ENCODE data around the gene OPA3. TPM values are rescaled to one million over a fixed set of nuclear protein-coding genes. Genes with fewer than 3 reads are reported as not detected.

The OPA3 gene
- total RNA-seq, 1 experiment from 2014 or later = 17.1 TPM

DNA sequence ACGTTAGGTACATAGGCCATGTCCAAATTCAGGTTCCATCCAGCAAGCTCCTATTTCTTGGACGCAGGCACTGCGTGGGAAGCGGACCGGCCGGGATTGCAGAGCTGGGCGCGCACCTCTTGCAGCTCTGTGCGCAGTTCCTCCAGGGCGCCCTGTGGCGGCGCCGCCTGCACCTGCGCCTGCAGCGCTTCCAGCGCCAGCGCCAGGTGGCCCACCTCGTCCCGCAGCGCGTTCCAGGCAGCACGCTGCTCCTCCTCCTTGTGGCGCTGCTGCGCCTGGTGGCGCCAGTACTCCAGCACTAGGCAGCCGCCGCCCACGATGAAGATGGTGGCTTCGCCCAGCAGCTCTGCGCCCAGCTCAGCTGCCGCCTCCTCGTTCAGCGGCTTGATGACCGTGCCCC, 31.1 kb downstream of the OPA3 start:
- TF ChIP-seq, protein P1, sequence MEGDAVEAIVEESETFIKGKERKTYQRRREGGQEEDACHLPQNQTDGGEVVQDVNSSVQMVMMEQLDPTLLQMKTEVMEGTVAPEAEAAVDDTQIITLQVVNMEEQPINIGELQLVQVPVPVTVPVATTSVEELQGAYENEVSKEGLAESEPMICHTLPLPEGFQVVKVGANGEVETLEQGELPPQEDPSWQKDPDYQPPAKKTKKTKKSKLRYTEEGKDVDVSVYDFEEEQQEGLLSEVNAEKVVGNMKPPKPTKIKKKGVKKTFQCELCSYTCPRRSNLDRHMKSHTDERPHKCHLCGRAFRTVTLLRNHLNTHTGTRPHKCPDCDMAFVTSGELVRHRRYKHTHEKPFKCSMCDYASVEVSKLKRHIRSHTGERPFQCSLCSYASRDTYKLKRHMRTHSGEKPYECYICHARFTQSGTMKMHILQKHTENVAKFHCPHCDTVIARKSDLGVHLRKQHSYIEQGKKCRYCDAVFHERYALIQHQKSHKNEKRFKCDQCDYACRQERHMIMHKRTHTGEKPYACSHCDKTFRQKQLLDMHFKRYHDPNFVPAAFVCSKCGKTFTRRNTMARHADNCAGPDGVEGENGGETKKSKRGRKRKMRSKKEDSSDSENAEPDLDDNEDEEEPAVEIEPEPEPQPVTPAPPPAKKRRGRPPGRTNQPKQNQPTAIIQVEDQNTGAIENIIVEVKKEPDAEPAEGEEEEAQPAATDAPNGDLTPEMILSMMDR (IDR thresholded peaks at IDR 0.05; ENCODE audit: unreplicated experiment) = no peak
- Mint-ChIP-seq H3K36me3 (ENCODE audit: insufficient read depth, unreplicated experiment) (peaks cover 5% of the 10 kb centered on the region), H3K27me3 (ENCODE audit: unreplicated experiment) (no peaks in the 10 kb centered on the region), H3K27ac (ENCODE audit: unreplicated experiment) (no peak overlapping the region), H3K9me3 (ENCODE audit: low read depth, unreplicated experiment) (no peaks in the 10 kb centered on the region), H3K4me3 (ENCODE audit: low read depth, unreplicated experiment) (no peak overlapping the region), H3K4me1 (ENCODE audit: low read depth, unreplicated experiment) (no peaks in the 10 kb centered on the region)
- BruUV-seq (replicated peaks) = no TSS peak
- CTCF ChIA-PET = interaction anchor here (0.6 kb wide), 1 partner anchor 34 kb away, joined by 6 read pairs; no protein-coding TSS in a partner anchor
- DNase-seq = no peak
- intact Hi-C loops (cut with micrococcal nuclease; ENCODE audit: unreplicated experiment) = no loop called here

DNA sequence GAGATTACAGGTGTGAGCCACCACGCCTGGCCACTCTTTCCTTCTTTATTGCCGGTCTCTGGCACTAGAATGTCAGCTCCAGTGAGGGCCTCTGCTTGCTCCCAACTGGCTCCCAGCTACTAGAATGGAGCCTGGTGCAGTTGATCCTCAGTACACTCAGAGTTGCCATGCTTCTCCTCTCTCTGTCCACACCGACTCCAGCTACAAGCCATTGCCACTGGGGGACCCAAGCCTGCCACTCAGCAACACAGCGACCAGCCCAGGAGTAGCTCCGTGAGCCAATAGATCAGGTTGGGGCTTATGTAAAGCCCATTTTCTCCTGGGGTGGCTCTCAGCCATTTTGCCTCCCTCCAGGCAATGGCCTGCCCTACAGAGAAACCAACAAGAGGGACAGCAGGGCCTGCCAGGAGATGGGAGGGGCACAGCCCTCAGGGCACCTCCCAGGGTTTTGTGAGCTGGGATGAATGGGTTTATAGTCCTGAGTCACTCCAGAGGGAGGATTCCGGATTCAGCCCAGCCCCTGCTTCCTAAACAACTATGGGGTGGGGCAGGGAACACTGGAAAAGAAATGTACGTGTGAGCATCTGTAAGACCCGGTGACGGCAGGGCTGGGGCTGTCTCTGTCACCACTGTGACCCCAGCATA, 36.5 kb downstream of the OPA3 start:
- Mint-ChIP-seq H3K27ac (ENCODE audit: unreplicated experiment) (no peak overlapping the region), H3K4me3 (ENCODE audit: low read depth, unreplicated experiment) (no peak overlapping the region), H3K27me3 (ENCODE audit: unreplicated experiment) (no peaks in the 10 kb centered on the region), H3K4me1 (ENCODE audit: low read depth, unreplicated experiment) (no peaks in the 10 kb centered on the region), H3K36me3 (ENCODE audit: insufficient read depth, unreplicated experiment) (peaks cover 5% of the 10 kb centered on the region), H3K9me3 (ENCODE audit: low read depth, unreplicated experiment) (no peaks in the 10 kb centered on the region)
- BruUV-seq (replicated peaks) = no TSS peak
- TF ChIP-seq, protein P1 (IDR thresholded peaks at IDR 0.05; ENCODE audit: unreplicated experiment) = no peak
- no peak for DNase-seq
- CTCF ChIA-PET = interaction anchor here (0.5 kb wide), 1 partner anchor 10 kb away, joined by 5 read pairs; no protein-coding TSS in a partner anchor
- intact Hi-C loops (cut with micrococcal nuclease; ENCODE audit: unreplicated experiment) = no loop called here

DNA sequence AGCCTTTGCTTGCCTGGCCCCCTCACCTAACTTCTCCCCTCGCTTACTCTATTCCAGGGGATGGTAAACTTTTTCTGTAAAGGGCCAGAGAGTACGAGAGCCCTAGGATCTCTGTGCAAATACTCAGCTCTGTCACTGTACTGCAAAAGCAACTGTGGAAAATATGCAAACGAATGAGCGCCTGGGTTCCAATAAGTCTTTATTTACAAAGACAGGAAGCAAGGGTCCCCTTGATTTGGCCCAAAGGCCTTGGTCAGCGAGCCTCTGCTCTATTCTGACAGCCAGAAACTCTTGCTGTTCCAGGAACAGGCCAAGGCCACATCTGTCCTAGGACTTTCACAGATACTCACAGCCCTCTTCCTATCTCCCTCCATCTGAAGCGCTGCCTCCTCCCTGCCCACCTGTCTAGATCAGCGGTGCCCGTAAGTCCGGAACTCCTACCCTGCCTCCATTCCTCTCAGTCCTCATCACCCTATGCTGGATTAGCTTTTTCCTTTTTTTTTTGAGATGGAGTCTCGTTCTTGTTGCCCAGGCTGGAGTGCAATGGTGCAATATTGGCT, 37.3 kb downstream of the OPA3 start:
- Mint-ChIP-seq H3K36me3 (ENCODE audit: insufficient read depth, unreplicated experiment) (peaks cover 5% of the 10 kb centered on the region), H3K9me3 (ENCODE audit: low read depth, unreplicated experiment) (no peaks in the 10 kb centered on the region), H3K27ac (ENCODE audit: unreplicated experiment) (no peak overlapping the region), H3K27me3 (ENCODE audit: unreplicated experiment) (no peaks in the 10 kb centered on the region), H3K4me3 (ENCODE audit: low read depth, unreplicated experiment) (no peak overlapping the region), H3K4me1 (ENCODE audit: low read depth, unreplicated experiment) (no peaks in the 10 kb centered on the region)
- no peak for DNase-seq
- BruUV-seq (replicated peaks) = no TSS peak
- intact Hi-C loops (cut with micrococcal nuclease; ENCODE audit: unreplicated experiment) = no loop called here
- CTCF ChIA-PET = no interaction called here
- TF ChIP-seq, protein P1 (IDR thresholded peaks at IDR 0.05; ENCODE audit: unreplicated experiment) = no peak

DNA sequence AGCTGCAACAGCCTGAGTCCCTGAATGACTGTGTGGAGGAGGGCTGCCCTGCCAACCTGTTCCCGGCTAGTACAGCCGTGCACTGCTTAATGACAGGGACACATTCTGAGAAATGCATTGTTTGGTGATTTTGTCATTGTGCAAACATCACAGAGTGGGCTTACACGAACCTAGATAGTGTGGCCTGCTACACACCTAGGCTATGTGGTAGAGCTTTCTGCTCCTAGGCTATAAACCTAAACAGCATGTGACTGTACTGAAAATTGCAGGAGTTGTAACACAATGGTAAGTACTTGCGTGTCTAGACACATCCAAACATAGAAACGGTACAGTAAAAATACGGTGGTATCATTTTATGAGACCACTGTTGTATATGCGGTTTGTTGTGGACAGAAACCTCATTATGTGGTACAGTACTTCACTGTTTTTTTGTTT, 42.4 kb downstream of the OPA3 start:
- BruUV-seq (replicated peaks) = no TSS peak
- Mint-ChIP-seq H3K27me3 (ENCODE audit: unreplicated experiment) (no peaks in the 10 kb centered on the region), H3K4me3 (ENCODE audit: low read depth, unreplicated experiment) (no peak overlapping the region), H3K4me1 (ENCODE audit: low read depth, unreplicated experiment) (no peaks in the 10 kb centered on the region), H3K27ac (ENCODE audit: unreplicated experiment) (no peak overlapping the region), H3K9me3 (ENCODE audit: low read depth, unreplicated experiment) (peaks cover 3% of the 10 kb centered on the region), H3K36me3 (ENCODE audit: insufficient read depth, unreplicated experiment) (no peaks in the 10 kb centered on the region)
- CTCF ChIA-PET = no interaction called here
- TF ChIP-seq, protein P1 (IDR thresholded peaks at IDR 0.05; ENCODE audit: unreplicated experiment) = no peak
- intact Hi-C loops (cut with micrococcal nuclease; ENCODE audit: unreplicated experiment) = no loop called here
- no peak for DNase-seq
